Daoy (cell line): Measurements from ENCODE around the gene PPP1R14D. TPM values are rescaled to one million over a fixed set of nuclear protein-coding genes. Genes with fewer than 3 reads are reported as not detected.
A peak's percentile ranks its signal among the peaks of the same experiment; 100 is the strongest.

ENCODE experiments used
- DNase-seq: peaks from one replicate; pipeline ENCODE4 v3.0.0-alpha.2; 2015; ENCODE audit warnings: low read depth
- total RNA-seq: library from RNA; depleted of rRNA; stranded (reverse); fragments of >200 nt; shearing (Covaris generic); gene quantifications from 2 replicates; pipeline ENCODE4 v1.2.3, GENCODE V29; 2014

The PPP1R14D gene
- total RNA-seq, 1 experiment from 2014 or later, result not detected

DNA sequence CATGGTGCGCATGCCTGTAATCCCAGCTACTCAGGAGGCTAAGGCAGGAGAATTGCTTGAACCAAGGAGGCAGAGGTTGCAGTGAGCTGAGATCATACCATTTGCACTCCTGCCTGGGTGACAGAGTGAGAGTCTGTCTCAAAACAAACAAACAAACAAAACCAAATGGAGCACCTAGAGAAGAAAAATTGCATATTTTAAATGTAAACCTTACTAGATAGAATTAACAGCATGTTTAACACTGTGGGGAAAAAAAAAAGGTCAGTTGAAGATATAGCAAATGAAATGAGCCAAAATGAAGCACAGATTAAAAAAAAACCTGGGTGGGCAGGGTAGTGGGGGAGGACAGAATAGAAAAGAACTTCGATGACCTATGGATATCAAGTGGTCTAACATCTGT, 7.3 kb downstream of the PPP1R14D start:
- no peak for DNase-seq

DNA sequence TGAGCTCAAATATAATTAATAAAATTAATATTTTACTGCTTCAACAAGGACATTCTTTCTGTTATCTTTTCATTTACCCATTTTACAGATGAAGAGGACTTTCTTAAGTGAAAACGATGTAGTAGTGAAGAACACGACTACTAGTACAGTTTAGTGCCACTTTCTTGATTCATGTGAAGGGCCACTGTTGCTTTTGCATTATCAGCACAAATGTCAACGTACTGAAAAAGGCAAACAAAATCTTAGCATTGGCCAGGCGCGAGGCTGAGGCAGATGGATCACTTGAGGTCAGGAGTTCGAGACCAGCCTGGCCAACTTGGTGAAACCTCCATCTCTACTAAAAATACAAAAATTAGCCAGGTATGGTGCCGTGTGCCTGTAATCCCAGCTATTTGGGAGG, 9.5 kb downstream of the PPP1R14D start:
- DNase-seq, result no peak

DNA sequence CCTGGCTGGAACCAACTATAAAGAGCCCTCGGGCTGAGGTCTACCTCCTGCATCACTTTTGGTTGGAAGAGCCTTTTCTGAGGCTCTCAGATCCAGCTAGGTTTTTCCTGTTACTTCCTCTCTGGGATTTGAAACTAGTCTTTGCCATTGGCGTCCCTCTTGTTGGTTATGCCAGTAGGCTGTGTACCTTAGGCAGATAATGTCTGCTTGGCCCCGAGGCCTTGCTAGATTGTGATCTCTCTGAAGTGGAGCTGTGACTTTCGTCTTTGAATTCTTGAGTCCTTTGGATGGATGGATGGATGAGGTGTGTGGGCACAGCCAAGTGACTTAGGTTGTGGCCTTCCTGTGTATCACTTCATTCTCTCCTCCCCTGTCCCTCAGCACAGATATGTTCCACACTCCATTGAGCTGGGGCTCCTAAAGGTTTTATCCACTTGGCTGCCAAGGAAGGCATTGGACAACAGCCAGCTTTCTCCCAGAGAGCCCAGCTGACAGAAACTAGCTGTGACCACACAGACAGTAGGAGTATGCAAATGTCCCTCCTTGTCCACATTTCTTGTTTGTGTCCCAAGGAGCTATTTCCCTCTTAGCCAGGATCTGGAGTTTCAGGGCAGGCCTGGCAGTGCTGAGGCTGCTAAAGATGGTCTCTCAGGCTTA, 13.3 kb downstream of the PPP1R14D start:
- DNase-seq, result no peak

DNA sequence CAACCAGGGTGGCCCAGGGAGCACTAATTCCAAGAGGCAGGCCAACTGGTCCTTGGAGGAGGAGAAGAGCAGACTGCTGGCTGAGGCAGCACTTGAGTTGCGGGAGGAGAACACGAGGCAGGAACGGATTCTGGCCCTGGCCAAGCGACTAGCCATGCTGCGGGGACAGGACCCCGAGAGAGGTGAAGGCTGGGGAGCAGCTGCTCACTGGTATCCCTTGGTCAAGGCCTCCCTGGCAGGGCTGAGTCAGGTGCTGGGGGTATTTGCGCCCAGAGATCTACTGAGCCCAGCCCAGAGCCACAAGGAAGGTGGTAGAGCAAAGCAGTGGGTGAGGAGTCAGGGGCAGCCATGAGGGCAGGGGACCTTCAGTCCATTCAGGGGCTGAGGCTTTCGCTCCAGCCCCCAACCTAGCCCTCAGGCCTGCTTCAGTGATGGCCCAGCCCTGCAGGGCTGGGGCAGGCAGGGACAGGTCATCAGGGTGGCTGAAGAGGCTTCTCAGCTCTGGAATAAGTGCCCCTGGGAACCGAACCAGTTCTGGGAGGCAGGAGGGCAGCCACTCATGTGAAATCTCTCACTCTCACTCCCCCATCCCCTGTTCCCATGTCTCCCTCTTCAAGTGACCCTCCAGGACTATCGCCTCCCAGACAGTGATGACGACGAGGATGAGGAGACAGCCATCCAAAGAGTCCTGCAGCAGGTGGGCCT, 15.6 kb downstream of the PPP1R14D start:
- DNase-seq, result no peak

DNA sequence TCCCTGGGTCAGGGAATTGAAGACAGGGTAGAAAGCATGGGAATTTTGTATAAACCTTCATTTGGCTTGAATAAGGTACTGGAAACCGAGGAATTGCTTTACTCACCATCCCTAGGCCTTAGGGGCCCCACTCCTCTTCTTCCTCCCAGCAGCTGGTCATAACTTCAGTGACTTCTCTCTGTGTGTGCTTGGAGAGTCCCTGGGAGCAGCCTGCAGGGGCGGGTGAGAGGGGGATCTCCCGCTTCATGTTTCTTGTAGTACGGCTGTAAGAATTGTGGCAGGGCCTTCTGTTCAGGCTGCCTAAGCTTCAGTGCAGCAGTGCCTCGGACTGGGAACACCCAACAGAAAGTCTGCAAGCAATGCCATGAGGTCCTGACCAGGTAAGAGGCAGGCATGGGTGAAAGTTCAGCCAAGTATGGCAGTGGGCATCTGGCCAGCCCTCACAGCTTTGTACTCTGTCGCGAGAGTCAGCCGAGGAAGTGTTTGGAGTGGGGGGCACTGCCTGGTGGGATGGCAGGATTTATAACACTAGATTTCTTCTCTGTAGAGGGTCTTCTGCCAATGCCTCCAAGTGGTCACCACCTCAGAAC, 19.6 kb downstream of the PPP1R14D start:
- no peak for DNase-seq

DNA sequence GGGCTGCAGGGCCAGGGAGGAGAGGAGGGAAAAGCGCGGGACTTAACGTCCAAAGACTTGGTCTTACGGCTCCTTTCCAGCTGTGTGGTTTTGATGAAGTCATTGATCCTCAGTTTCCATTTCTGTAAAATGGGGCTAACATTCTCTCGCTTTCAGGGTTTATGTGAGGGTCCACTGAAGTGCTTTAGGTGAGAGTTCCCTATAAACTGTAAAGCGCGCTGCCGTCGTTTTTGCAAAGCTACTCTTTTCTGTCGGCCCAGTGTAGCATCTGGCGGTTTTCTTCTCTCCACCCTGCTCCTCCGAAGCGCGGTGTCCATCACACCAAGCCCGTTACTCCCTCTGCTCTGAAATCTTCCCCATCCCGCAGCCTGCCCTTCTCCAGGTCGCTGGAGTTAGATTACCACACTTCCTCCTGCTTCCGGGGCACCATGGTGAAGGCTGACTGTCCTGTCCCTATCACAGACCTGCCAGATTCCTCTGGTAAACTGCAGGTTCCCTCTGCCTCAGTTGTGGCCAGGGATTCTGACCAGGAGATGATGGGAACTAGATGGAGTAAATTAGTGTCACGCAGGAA, 20.5 kb downstream of the PPP1R14D start:
- DNase-seq, result peak; percentile 21

DNA sequence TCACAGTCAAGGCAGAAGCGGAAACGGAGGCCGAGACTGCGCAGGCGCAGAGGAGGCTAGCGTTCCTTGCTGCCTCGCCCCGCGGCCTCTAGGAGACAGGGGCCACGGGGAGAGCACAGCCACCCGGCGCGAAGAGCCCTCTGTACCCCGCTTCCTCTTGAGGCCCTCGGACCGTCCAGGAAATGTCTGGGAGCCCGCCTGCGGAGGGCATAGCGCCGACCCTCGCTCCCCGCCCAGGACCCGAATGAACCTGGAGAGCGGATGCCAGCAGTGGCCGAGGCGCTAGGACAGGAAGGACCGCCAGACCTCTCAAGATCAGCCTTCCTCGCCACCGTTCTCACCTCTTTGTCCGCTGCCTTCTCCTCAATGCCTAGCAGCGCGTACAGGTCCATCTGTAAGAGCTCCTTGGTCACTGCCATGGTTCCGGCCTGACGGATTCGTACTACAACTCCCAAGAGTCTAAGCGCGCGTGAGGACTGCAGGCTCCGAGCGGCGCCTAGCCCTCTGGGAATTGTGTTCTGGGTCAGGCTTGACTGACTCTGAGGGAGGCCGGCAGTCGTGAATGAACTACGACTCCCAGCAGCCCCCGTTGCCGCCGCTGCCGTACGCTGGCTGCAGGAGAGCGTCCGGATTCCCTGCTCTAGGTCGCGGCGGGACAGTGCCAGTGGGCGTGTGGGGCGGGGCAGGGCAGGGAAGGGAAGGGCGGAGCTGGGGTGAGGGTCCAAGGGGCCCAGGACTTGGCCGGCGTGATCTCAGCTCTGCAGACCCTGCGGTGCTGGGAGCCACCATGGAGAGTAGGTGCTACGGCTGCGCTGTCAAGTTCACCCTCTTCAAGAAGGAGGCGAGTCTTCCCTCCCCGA, 21.2 kb downstream of the PPP1R14D start, which contains the start of the genes DNAJC17 and ZFYVE19:
TSS of gene DNAJC17 (minus strand) at position 446 of the 860 bp plus-strand sequence. CDS start at position 419, 27 bp downstream.
TSS of gene ZFYVE19 (plus strand) at position 62 of the 860 bp plus-strand sequence. CDS start at position 563, 501 bp downstream.
- peak; percentile 98 for DNase-seq

DNA sequence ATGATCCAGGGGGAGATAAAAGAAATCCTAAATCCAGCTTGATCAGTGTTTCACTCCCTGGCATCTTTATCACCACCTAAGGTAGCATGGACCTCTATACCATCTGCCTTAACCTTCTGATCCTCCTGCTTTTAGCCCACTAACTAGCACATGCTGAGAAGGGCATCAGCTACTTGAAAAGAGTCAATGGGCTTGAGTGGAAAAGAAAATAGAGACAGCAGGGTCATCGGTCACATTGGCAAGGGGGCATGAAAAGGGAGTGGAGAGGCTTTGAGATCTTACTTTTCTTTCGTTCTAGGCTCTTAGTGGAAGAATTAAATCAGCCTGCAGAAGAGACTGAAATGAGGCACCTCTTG, 21.9 kb downstream of the PPP1R14D start:
- DNase-seq, result no peak

DNA sequence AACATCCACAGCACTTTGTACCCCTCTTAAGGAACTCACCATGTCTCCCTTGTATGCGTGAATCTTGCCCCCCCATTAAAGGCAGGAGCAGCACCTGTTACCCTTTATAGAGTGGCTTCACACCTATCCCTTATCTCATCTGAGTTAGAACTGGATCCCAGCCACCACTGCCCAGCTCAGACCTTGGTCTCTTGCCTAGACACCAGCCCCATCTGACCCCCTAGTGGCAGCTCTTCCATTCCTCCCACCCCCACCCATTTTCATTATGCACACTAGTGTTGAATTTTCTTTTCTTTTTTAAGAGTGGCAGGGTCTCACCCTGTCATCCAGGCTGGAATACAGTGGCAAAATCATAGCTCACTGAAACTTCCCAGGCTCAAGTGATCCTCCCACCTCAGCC, 24.8 kb downstream of the PPP1R14D start:
- no peak for DNase-seq

DNA sequence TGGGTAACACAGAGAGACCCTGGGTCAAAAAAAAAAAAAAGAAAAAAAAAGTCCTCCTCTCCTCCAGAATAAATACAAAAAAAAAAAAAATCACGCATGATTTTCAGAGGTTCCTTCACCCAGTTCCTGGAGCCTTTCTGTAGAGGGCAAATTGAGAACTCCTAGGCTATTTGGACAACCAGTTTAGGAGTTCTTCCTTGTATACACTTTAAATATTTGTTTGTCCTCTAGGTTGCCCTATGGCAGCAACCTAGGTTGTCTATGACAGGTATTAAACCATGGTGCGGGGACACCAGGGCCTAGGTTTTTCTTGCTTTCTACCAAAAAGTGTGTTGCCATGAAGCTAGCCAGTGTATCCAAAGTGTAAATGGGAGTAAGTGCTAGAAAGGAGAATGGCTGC, 25.4 kb downstream of the PPP1R14D start:
- DNase-seq, result no peak

DNA sequence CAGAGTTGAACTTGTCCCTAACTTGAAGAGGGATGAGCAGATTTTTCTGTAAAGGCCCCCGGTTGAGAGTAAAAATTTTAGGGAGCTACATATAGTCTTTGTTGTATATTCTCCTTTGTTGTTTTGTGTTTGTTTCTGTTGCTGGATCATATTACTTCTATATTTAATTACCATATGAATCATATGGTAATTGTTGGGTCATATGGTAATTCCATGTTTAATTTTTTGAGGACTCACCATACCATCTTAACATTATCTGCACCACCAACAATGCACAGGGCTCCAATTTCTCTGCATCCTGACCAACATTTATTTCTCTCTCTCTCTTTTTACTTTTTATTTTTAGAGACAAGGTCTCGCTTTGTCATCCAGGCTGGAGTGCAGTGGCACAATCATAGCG, 29.0 kb downstream of the PPP1R14D start:
- no peak for DNase-seq

DNA sequence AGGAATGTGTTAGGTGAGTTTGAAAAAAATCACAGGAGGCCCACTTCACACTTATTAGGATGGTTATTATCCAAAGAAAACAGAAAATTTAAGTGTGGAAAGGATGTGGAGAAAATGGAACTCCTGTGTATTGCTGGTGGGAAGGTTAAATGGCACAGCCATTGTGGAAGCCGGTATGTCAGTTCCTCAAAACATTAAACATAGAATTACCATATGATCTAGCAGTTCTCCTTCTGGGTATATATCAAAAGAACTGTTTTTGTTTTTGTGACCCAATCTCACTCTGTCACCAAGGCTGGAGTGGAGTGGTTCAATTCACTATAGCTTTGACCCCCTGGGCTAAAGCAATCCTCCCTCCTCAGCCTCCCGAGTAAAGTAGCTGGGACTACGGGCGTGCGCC, 32.0 kb downstream of the PPP1R14D start:
- DNase-seq, result no peak

DNA sequence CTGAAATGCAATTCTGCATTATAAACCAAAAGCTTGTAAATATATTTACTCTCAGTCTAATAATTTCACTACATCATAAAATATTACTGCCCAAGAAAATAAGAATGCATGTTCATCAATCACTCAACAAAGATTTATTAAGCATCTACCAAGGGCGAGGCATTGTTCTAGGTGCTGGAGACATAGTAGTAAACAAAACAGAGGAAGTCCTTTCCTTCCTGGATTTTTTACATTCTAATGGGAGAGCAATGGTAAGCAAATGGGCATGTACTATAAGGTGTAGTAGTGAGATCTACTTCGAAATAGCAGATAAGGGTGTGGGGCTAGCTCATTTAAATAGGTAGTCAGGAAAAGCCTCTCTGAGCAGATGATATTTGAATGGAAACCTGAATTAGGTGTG, 32.5 kb downstream of the PPP1R14D start:
- no peak for DNase-seq

DNA sequence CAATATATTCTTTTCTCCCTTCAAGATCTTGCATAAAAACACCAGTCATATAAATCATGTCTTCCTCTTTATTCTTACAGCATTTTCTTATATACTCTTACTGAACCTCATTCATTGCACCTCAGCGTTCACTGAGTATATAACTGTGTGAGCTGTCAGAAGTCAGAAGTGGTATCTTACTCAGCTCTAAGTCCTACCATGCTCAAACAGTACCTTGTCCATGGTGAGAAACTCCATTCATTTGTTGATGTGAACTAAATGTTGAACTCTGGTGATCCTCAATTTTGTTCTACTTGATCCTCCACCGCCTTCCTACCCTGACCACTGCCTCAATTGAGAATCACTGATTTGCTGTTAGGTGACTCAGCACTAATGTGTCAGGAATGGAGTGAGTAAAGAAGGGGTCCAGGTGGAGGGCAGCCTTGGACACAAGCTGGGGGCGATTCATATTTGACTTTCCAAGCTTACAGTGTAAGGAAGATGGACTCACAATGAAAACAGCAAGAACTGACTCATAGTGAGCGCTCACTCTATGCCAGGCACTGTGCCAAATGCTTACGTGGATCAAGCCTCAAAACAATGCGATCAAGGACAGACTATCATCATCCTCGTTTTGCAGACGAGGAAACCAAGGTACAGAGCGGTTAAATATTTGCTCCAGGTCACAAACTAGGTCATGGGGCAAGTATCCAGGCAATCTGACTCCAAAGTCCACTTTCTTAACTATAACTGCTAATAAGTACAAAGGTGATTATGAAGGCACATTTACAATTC, 35.1 kb downstream of the PPP1R14D start:
- peak; percentile 93 for DNase-seq

DNA sequence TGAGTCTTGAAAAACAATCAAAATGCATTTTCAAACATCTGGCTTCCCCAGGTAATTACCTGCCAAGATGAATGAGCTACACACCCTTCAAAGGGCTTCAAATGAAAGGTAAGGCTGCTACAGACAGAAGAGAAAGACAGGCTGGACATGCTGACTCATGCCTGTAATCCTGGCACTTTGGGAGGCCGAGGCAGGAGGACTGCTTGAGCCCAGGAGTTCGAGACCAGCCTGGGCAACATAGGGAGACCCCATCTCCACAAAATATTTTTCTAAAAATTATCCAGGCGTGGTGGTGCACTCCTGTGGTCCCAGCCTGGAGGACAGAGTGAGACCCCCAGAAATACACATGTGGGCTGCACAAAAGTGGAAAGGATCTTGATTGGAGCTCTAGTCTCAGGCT, 36.1 kb downstream of the PPP1R14D start:
- no peak for DNase-seq

DNA sequence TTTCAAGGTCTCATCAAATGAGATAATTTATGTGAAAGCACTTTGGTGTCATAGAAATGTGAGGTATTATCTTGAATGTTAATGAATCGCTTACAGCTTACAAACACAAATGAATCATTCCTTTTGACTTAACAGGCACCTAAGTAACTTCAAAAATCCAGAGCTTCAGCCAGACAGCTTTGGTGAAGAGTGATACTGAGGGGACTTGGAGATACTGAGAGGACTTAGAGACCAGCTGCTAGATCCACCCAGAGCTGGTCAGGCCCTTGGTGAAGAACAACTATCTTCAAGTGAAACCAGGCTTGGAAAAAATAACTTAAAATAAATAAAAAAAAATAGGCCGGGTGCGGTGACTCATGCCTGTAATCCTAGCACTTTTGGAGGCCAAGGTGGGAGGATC, 37.8 kb downstream of the PPP1R14D start:
- DNase-seq, result no peak

DNA sequence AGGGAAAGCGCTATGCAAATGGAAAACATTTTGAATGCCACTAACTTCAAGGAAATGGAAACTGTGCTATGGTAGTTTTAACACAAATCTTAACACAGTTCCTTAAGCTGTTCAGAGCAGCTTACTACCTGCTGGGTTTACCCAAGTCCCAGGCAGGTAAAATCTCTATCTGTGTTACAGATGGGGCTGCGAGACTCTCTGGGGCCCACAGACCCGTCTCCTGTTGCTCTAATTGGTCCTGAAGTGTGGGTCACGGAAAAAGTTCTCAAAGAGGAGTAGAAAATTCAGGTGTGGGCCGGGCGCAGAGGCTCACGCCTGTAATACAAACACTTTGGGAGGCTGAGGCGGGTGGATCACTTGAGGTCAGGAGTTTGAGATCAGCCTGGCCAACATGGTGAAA, 38.5 kb downstream of the PPP1R14D start:
- DNase-seq, result no peak

DNA sequence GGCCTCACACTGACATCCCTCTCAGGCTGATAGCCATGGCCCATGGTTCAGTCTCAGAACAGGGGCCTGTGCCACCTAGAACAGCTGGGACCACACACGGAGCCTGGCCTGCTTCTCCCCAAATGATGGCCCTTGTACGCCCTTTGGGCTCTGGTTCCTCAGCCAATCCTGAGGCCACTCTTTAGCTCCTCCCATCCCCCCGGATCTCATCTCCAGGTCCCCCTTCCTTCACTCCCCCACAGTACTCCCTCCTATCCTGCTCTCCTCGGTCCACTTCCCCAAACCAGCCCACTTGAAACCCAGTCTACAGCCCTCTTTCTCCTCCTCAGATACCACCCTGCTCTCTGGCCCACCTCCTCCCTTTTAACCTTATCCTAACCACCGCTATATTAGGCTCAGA, 39.4 kb downstream of the PPP1R14D start:
- DNase-seq, result no peak

DNA sequence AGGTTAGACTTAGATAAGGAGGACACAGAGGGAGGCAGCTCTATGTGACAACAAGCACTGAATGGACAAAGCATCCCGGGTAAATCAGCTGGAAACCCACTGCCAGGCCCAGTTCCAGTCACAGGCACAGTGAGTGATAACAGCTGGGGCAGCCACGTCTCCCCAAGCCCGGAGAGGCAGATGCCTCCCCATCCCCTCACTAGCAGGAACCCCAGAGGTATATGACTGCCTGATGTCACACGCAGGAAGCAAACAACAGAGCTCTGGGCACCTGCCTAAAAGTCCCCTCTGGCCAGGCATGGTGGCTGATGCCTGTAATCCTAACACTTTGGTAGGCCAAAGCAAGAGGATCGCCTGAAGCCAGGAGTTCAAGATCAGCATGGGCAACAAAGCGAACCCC, 40.5 kb downstream of the PPP1R14D start:
- no peak for DNase-seq

DNA sequence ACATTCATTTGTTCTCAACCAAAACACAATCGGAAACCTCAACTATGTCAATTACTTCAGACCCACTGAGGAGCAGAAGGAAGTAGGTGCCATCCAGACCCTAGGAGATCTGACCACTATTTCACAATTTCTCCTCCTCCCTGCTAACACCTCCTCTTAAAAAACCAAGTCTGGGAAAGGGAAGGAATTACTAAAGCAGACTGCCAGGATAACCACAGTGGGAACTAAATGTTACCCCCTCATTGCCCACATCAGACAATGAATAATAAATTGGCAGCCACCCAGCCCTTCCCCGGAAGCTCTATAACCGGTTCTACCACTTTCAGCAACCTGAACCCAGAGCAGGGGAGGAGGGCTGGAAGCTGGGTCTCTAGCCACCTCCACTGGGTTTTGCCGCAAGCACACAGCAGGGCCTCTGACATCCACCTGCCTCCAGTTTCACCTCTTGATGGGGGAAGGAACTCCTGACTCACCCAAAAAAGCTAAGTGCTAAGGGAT, 41.1 kb downstream of the PPP1R14D start:
- DNase-seq, result peak; percentile 89

DNA sequence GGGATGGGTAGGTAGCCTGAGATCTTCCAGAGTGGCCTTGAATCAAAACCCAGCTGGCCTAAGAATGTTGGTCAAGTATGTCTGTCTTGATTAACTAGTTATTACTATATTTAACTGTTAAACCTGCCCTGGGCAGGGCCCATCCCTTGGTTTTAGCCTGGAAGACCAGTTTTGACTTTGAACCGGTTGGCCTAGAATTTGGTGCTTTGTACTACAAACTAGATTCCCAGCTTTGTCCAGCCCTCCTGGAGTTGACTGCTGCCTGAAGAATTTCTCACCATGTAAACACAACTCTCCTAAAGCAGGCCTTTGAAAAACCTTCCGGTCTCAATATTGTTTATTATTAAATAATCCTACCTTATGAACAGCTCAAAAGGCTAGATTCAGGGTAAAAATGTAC, 42.7 kb downstream of the PPP1R14D start:
- no peak for DNase-seq
